ENCODE results near the gene CFAP251.

GRCh38 chr12:121874071-121874470, 44.3 kb upstream of the CFAP251 start:
- TF ChIP-seq POLR2A (IDR thresholded peaks at IDR 0.05) (no peak), POLR2AphosphoS5 (IDR thresholded peaks at IDR 0.05) (no peak)
- TF ChIP-seq, protein P1, sequence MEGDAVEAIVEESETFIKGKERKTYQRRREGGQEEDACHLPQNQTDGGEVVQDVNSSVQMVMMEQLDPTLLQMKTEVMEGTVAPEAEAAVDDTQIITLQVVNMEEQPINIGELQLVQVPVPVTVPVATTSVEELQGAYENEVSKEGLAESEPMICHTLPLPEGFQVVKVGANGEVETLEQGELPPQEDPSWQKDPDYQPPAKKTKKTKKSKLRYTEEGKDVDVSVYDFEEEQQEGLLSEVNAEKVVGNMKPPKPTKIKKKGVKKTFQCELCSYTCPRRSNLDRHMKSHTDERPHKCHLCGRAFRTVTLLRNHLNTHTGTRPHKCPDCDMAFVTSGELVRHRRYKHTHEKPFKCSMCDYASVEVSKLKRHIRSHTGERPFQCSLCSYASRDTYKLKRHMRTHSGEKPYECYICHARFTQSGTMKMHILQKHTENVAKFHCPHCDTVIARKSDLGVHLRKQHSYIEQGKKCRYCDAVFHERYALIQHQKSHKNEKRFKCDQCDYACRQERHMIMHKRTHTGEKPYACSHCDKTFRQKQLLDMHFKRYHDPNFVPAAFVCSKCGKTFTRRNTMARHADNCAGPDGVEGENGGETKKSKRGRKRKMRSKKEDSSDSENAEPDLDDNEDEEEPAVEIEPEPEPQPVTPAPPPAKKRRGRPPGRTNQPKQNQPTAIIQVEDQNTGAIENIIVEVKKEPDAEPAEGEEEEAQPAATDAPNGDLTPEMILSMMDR (IDR thresholded peaks at IDR 0.05): no peak

Measured in transverse colon (tissue), 4 donors.